Neural cell (in vitro differentiated cells): ENCODE data around the gene DHRS3. TPM values are rescaled to one million over a fixed set of nuclear protein-coding genes. Genes with fewer than 3 reads are reported as not detected.

Source experiments
- H2AFZ ChIP-seq: fragments of 200-600, 300-800 bp; sonication (generic), shearing (Covaris generic); 2 replicates; pipeline ENCODE4 v1.6.0; 2014; ENCODE audit warnings: low read depth, mild to moderate bottlenecking, antibody characterized with exemption, low read length, moderate library complexity
- H3F3A ChIP-seq: fragments of 200-600 bp; shearing (Covaris generic); 2 replicates; pipeline ENCODE4 v1.6.1; 2016; ENCODE audit warnings: mild to moderate bottlenecking, moderate library complexity, mixed read lengths, antibody characterized with exemption, low read length; ENCODE audit not compliant: insufficient read depth, poor library complexity, severe bottlenecking
- H3K27ac ChIP-seq: fragments of 200-600, 300-800 bp; sonication (generic), shearing (Covaris generic); 2 replicates; pipeline ENCODE4 v1.5.1; 2014; ENCODE audit warnings: mild to moderate bottlenecking, low read length, moderate library complexity
- H3K27me3 ChIP-seq: fragments of 300-800, 200-600 bp; sonication (generic), shearing (Covaris generic); 2 replicates; pipeline ENCODE4 v1.6.0; 2014; ENCODE audit warnings: mild to moderate bottlenecking, low read depth, low read length, moderate library complexity; ENCODE audit not compliant: insufficient read depth
- H3K36me3 ChIP-seq: fragments of 300-800, 200-600 bp; sonication (generic), shearing (Covaris generic); 2 replicates; pipeline ENCODE4 v1.5.1; 2014; ENCODE audit warnings: mild to moderate bottlenecking, antibody characterized with exemption, low read length, moderate library complexity; ENCODE audit not compliant: insufficient read depth
- H3K4me2 ChIP-seq: fragments of 300-800, 200-600 bp; sonication (generic), shearing (Covaris generic); 2 replicates; pipeline ENCODE4 v1.6.0; 2014; ENCODE audit warnings: mild to moderate bottlenecking, low read length
- H3K4me3 ChIP-seq: fragments of 300-800, 200-600 bp; sonication (generic), shearing (Covaris generic); 2 replicates; pipeline ENCODE4 v1.5.1; 2014; ENCODE audit warnings: mild to moderate bottlenecking, low read length, moderate library complexity
- H3K79me2 ChIP-seq: fragments of 200-600 bp; shearing (Covaris generic); replicated peaks from 2 replicates; pipeline ENCODE4 v1.6.0; 2014; ENCODE audit warnings: mild to moderate bottlenecking, low read length, moderate library complexity; ENCODE audit not compliant: insufficient read depth
- H3K9ac ChIP-seq: fragments of 300-800, 200-600 bp; sonication (generic), shearing (Covaris generic); 2 replicates; pipeline ENCODE4 v1.6.1; 2016; ENCODE audit warnings: mild to moderate bottlenecking, low read length, mixed read lengths
- H3K9me2 ChIP-seq: fragments of 200-600 bp; shearing (Covaris generic); 2 replicates; pipeline ENCODE4 v1.6.1; 2016; ENCODE audit warnings: mild to moderate bottlenecking, low read length, mixed read lengths; ENCODE audit not compliant: insufficient read depth
- H3K9me3 ChIP-seq: fragments of 200-600, 300-800 bp; sonication (generic), shearing (Covaris generic); 2 replicates; pipeline ENCODE4 v1.6.1; 2016; ENCODE audit warnings: mild to moderate bottlenecking, mixed run types, low read length, moderate library complexity, mixed read lengths
- H4K20me1 ChIP-seq: fragments of 200-600 bp; shearing (Covaris generic); 2 replicates; pipeline ENCODE4 v1.6.1; 2016; ENCODE audit warnings: mild to moderate bottlenecking, mixed run types; ENCODE audit not compliant: insufficient read depth
- CTCF ChIP-seq: fragments of 450-650 bp; IDR thresholded peaks from 2 replicates; pipeline ENCODE4 v1.5.1; 2014; ENCODE audit warnings: antibody characterized with exemption, mild to moderate bottlenecking, moderate library complexity; ENCODE audit not compliant: poor library complexity, severe bottlenecking
- EP300 ChIP-seq: fragments of 450-650 bp; conservative IDR thresholded peaks from 2 replicates; pipeline ENCODE4 v1.6.1; 2014; ENCODE audit warnings: antibody characterized with exemption, mild to moderate bottlenecking, moderate library complexity; ENCODE audit not compliant: poor library complexity, severe bottlenecking
- EZH2 ChIP-seq: fragments of 200-600, 300-800 bp; shearing (Covaris generic), sonication (generic); IDR thresholded peaks from 2 replicates; pipeline ENCODE4 v1.6.1; 2014; ENCODE audit warnings: antibody characterized with exemption, low read length, borderline replicate concordance, mild to moderate bottlenecking; ENCODE audit not compliant: insufficient read depth, poor library complexity, severe bottlenecking
- MXI1 ChIP-seq: fragments of 450-650 bp; conservative IDR thresholded peaks from 2 replicates; pipeline ENCODE4 v1.6.1; 2014; ENCODE audit warnings: antibody characterized with exemption, mild to moderate bottlenecking; ENCODE audit not compliant: poor library complexity, severe bottlenecking
- POLR2AphosphoS5 ChIP-seq: IDR thresholded peaks from 2 replicates; pipeline ENCODE4 v1.6.1; 2012
- RAD21 ChIP-seq: fragments of 450-650 bp; conservative IDR thresholded peaks from 2 replicates; pipeline ENCODE4 v1.6.1; 2014; ENCODE audit warnings: antibody characterized with exemption, mild to moderate bottlenecking, moderate library complexity
- REST ChIP-seq: IDR thresholded peaks from 2 replicates; pipeline ENCODE4 v1.6.1; 2012; ENCODE audit warnings: borderline replicate concordance
- SMC3 ChIP-seq: fragments of 450-650 bp; conservative IDR thresholded peaks from 2 replicates; pipeline ENCODE4 v1.6.1; 2014; ENCODE audit warnings: antibody characterized with exemption, mild to moderate bottlenecking, moderate library complexity; ENCODE audit not compliant: poor library complexity
- TAF1 ChIP-seq: IDR thresholded peaks from 2 replicates; pipeline ENCODE4 v1.6.1; 2012; ENCODE audit warnings: low read depth
- polyA plus RNA-seq: library from polyadenylated mRNA; depleted of rRNA; stranded (reverse); fragments of >200 nt; gene quantifications from 2 replicates; pipeline ENCODE4 v1.2.3, GENCODE V29; 2014

DHRS3 gene
- polyA plus RNA-seq, 1 donor from 2014 or later, result 0.22 TPM

GRCh38 chr1:12616709-12617373, 1.2 kb downstream of the DHRS3 start:
- Histone ChIP-seq H3K9ac (peak overlapping the region; percentile 1), H3K4me2 (peak overlapping the region; percentile 42), H3K27ac (no peak overlapping the region), H3K36me3 (no peaks in the 10 kb centered on the region), H3K4me3 (peak overlapping the region; percentile 82), H3K27me3 (peaks cover 51% of the 10 kb centered on the region), H3K79me2 (no peaks in the 10 kb centered on the region), H2AFZ (no peak overlapping the region), H3K9me3 (no peaks in the 10 kb centered on the region), H3F3A (peaks cover 3% of the 10 kb centered on the region), H4K20me1 (no peaks in the 10 kb centered on the region), H3K9me2 (no peaks in the 10 kb centered on the region)
- no peak for TF ChIP-seq SMC3
- TF ChIP-seq EP300, result no peak
- no peak for TF ChIP-seq MXI1
- TF ChIP-seq RAD21, result no peak
- TF ChIP-seq TAF1, result no peak
- no peak for TF ChIP-seq REST
- TF ChIP-seq EZH2, result peak; percentile 38
- no peak for TF ChIP-seq POLR2AphosphoS5

- H3K9me2 ChIP-seq, result no peaks in the 10 kb centered on the region
- TF ChIP-seq RAD21 (no peak), EP300 (no peak), MXI1 (no peak), TAF1 (no peak), POLR2AphosphoS5 (no peak), REST (no peak), CTCF (no peak), EZH2 (no peak)
- peaks cover 3% of the 10 kb centered on the region for H3F3A ChIP-seq
- no peaks in the 10 kb centered on the region for H3K79me2 ChIP-seq
- H2AFZ ChIP-seq, result no peak overlapping the region
- peaks cover 51% of the 10 kb centered on the region for H3K27me3 ChIP-seq
- no peaks in the 10 kb centered on the region for H3K9me3 ChIP-seq
- H4K20me1 ChIP-seq, result no peaks in the 10 kb centered on the region
- H3K36me3 ChIP-seq, result no peaks in the 10 kb centered on the region
- H3K9ac ChIP-seq, result no peak overlapping the region
- no peak overlapping the region for H3K27ac ChIP-seq
- no peak overlapping the region for H3K4me2 ChIP-seq
- peak overlapping the region; percentile 82 for H3K4me3 ChIP-seq
Observed at GRCh38 chr1:12615865-12616708, 1.9 kb downstream of the DHRS3 start.
